DOHH2 (cell line): ENCODE data around the gene HIVEP2.

ENCODE experiments used
- CTCF ChIP-seq: fragments of 200-600 bp; sonication (generic); IDR thresholded peaks from one replicate; pipeline ENCODE4 v1.5.1; 2014; ENCODE audit warnings: antibody characterized with exemption, mild to moderate bottlenecking, low read depth, low read length; ENCODE audit not compliant: poor library complexity, severe bottlenecking
- EZH2phosphoT487 ChIP-seq: fragments of 200-600 bp; sonication (generic); IDR thresholded peaks from 2 replicates; pipeline ENCODE4 v1.6.1; 2017; ENCODE audit warnings: borderline replicate concordance, mild to moderate bottlenecking, antibody characterized with exemption, low read length, moderate library complexity, mixed read lengths

GRCh38 chr6:142946924-142947713 lies 2.1 kb upstream of the HIVEP2 start:
- TF ChIP-seq CTCF (no peak), EZH2phosphoT487 (no peak)
